OCI-LY7 (cell line): ENCODE data around the gene SYK.

Experiments
- EZH2phosphoT487 ChIP-seq: fragments of 200-600 bp; sonication (generic); IDR thresholded peaks from 2 replicates; pipeline ENCODE4 v1.6.1; 2018; ENCODE audit warnings: low read depth, borderline replicate concordance, mild to moderate bottlenecking, mixed run types, antibody characterized with exemption, low read length, moderate library complexity, mixed read lengths
- TF ChIP-seq, protein P1 (sequence below): fragments of 200-600 bp; sonication (generic); conservative IDR thresholded peaks from 2 replicates; pipeline ENCODE4 v1.5.1; 2014; ENCODE audit warnings: mild to moderate bottlenecking, antibody characterized with exemption, low read length, moderate library complexity, mixed read lengths

DNA sequence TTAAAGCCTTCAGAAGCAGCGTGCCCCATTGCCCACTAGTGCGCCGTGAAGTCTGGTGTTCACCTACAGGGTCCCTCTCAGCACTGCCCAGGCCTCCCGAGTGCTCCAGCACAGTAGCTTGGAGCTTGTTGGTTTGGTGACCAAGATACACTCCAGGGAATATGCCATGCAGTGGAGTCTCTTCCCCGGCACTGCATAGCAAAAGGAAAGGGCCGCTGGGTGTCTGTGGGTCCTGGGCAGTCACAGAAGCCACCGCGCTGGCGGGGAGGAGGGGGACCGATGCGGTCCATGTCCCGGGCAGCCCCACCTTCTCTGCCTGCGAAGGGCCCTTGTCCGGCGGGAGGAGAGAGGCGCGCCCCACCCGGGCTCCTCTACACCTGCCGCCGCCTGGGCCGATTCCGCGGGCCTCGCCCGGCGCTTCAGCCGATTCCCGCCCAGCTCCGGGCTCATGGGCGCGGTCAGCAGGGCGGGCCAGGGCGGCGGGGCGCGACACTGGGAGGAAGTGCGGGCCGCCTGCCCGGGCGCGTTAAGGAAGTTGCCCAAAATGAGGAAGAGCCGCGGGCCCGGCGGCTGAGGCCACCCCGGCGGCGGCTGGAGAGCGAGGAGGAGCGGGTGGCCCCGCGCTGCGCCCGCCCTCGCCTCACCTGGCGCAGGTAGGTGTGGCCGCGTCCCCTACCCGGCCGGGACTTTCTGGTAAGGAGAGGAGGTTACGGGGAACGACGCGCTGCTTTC, at the start of gene SYK:
- TF ChIP-seq, protein P1, sequence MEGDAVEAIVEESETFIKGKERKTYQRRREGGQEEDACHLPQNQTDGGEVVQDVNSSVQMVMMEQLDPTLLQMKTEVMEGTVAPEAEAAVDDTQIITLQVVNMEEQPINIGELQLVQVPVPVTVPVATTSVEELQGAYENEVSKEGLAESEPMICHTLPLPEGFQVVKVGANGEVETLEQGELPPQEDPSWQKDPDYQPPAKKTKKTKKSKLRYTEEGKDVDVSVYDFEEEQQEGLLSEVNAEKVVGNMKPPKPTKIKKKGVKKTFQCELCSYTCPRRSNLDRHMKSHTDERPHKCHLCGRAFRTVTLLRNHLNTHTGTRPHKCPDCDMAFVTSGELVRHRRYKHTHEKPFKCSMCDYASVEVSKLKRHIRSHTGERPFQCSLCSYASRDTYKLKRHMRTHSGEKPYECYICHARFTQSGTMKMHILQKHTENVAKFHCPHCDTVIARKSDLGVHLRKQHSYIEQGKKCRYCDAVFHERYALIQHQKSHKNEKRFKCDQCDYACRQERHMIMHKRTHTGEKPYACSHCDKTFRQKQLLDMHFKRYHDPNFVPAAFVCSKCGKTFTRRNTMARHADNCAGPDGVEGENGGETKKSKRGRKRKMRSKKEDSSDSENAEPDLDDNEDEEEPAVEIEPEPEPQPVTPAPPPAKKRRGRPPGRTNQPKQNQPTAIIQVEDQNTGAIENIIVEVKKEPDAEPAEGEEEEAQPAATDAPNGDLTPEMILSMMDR, result no peak; the same call in 1 of the 2 replicates
- no peak for TF ChIP-seq EZH2phosphoT487
